HG03159 (cell line): ENCODE data around the gene PRKCB.
A peak's percentile ranks its signal among the peaks of the same experiment; 100 is the strongest.

Experiments used
- ATAC-seq: cut with Tn5 transposase; IDR thresholded peaks from one replicate; pipeline ENCODE4 v1.9.1; 2021; ENCODE audit warnings: mild to moderate bottlenecking, moderate library complexity; ENCODE audit not compliant: unreplicated experiment

The PRKCB gene

GRCh38 chr16:23836078-23836403 is 258 bp downstream of the PRKCB start:
- ATAC-seq, result no peak

- no peak for ATAC-seq
These were observed 875 bp downstream of the PRKCB start for GRCh38 chr16:23836404-23837311.

- ATAC-seq, result no peak
These were observed 1.9 kb downstream of the PRKCB start for GRCh38 chr16:23837553-23838308.

- ATAC-seq, result no peak
These were observed 2.8 kb downstream of the PRKCB start for GRCh38 chr16:23838485-23839142.

- ATAC-seq, result no peak
These were observed 4.5 kb downstream of the PRKCB start for GRCh38 chr16:23840310-23840709.

- ATAC-seq, result peak; percentile 60
These were observed 6.4 kb downstream of the PRKCB start for GRCh38 chr16:23842137-23842600.

GRCh38 chr16:23843143-23843542 is 7.4 kb downstream of the PRKCB start:
- ATAC-seq, result no peak

- no peak for ATAC-seq
These were observed 11.5 kb downstream of the PRKCB start for GRCh38 chr16:23847251-23847650.

GRCh38 chr16:23847948-23848347 is 12.2 kb downstream of the PRKCB start:
- ATAC-seq, result no peak

- ATAC-seq, result no peak
These were observed 13.2 kb downstream of the PRKCB start for GRCh38 chr16:23848958-23849357.

- peak; percentile 45 for ATAC-seq
These were observed 17.2 kb downstream of the PRKCB start for GRCh38 chr16:23852794-23853562.

GRCh38 chr16:23855010-23855409 is 19.2 kb downstream of the PRKCB start:
- no peak for ATAC-seq

- ATAC-seq, result peak; percentile 38
These were observed 20.5 kb downstream of the PRKCB start for GRCh38 chr16:23856251-23856709.

GRCh38 chr16:23857256-23857880 is 21.6 kb downstream of the PRKCB start:
- no peak for ATAC-seq

- no peak for ATAC-seq
These were observed 22.1 kb downstream of the PRKCB start for GRCh38 chr16:23857881-23858269.

GRCh38 chr16:23858542-23858941 is 22.8 kb downstream of the PRKCB start:
- no peak for ATAC-seq

GRCh38 chr16:23859713-23860269 is 24.0 kb downstream of the PRKCB start:
- no peak for ATAC-seq

- no peak for ATAC-seq
These were observed 26.1 kb downstream of the PRKCB start for GRCh38 chr16:23861874-23862273.

- no peak for ATAC-seq
These were observed 26.8 kb downstream of the PRKCB start for GRCh38 chr16:23862556-23862955.
